NCI-H2196 (cell line): ENCODE data around the gene MARK2.
"Not testable (repeated sequence)": the region's sequence is repeated elsewhere in the genome, so short reads cannot be mapped to it uniquely, and the experiment has no call there.

ENCODE experiments used
- DNase-seq: peaks from one replicate; lab custom pipeline; 2025; ENCODE audit not compliant: unreplicated experiment; lab: John Stamatoyannopoulos, UW

The MARK2 gene

GRCh38 chr11:63853476-63853875, 14.6 kb downstream of the MARK2 start:
- DNase-seq, result no peak

- no peak for DNase-seq
Measured at GRCh38 chr11:63854696-63855095, 15.8 kb downstream of the MARK2 start.

- DNase-seq, result no peak
Measured at GRCh38 chr11:63855975-63856374, 17.1 kb downstream of the MARK2 start.

GRCh38 chr11:63858628-63859550, 20.0 kb downstream of the MARK2 start:
- DNase-seq, result no peak

- DNase-seq, result peak; percentile 46
Measured at GRCh38 chr11:63862923-63863322, 24.0 kb downstream of the MARK2 start.

GRCh38 chr11:63863620-63864019, 24.7 kb downstream of the MARK2 start:
- DNase-seq, result not testable (repeated sequence)

GRCh38 chr11:63866211-63866610, 27.3 kb downstream of the MARK2 start:
- DNase-seq, result peak; percentile 32

- DNase-seq, result no peak
Measured at GRCh38 chr11:63867511-63867910, 28.6 kb downstream of the MARK2 start.

- DNase-seq, result no peak
Measured at GRCh38 chr11:63868399-63869064, 29.6 kb downstream of the MARK2 start.

- no peak for DNase-seq
Measured at GRCh38 chr11:63869171-63869591, 30.3 kb downstream of the MARK2 start.

- no peak for DNase-seq
Measured at GRCh38 chr11:63869683-63870082, 30.8 kb downstream of the MARK2 start.

- no peak for DNase-seq
Measured at GRCh38 chr11:63870351-63871140, 31.6 kb downstream of the MARK2 start.

- peak; percentile 89 for DNase-seq
Measured at GRCh38 chr11:63871962-63872799, 33.3 kb downstream of the MARK2 start.

GRCh38 chr11:63872800-63873197, 33.9 kb downstream of the MARK2 start:
- DNase-seq, result no peak

GRCh38 chr11:63873311-63873710, 34.4 kb downstream of the MARK2 start:
- no peak for DNase-seq

GRCh38 chr11:63874511-63874910, 35.6 kb downstream of the MARK2 start:
- no peak for DNase-seq

- no peak for DNase-seq
Measured at GRCh38 chr11:63875506-63876065, 36.7 kb downstream of the MARK2 start.

- DNase-seq, result no peak
Measured at GRCh38 chr11:63876616-63877015, 37.7 kb downstream of the MARK2 start.

GRCh38 chr11:63877658-63878241, 38.8 kb downstream of the MARK2 start:
- peak; percentile 46 for DNase-seq
